MG63 (cell line): ENCODE data around the gene TENT5C. TPM values are rescaled to one million over a fixed set of nuclear protein-coding genes. Genes with fewer than 3 reads are reported as not detected.

ENCODE experiments used
- DNase-seq: peaks from one replicate; pipeline ENCODE4 v3.0.0-alpha.2; 2020
- H3K27me3 ChIP-seq: fragments of 250-450 bp; sonication (Bioruptor Pico); 2 replicates; pipeline ENCODE4 v1.5.1; 2020; ENCODE audit warnings: mild to moderate bottlenecking, moderate library complexity
- H3K36me3 ChIP-seq: fragments of 250-450 bp; sonication (Bioruptor Pico); 2 replicates; pipeline ENCODE4 v1.5.1; 2020; ENCODE audit warnings: mild to moderate bottlenecking, moderate library complexity
- H3K4me3 ChIP-seq: fragments of 250-450 bp; sonication (Bioruptor Pico); 2 replicates; pipeline ENCODE4 v1.5.1; 2020; ENCODE audit warnings: mild to moderate bottlenecking, moderate library complexity
- H3K9me3 ChIP-seq: fragments of 250-450 bp; sonication (Bioruptor Pico); 2 replicates; pipeline ENCODE4 v1.5.1; 2020; ENCODE audit warnings: mild to moderate bottlenecking, moderate library complexity
- total RNA-seq: library from RNA; depleted of rRNA; stranded (reverse); fragments of >200 nt; shearing (Covaris generic); gene quantifications from 2 replicates; pipeline ENCODE4 v1.2.3, GENCODE V29; 2014; ENCODE audit warnings: low replicate concordance; rRNA removed

TENT5C gene
- total RNA-seq, 1 experiment from 2014 or later: 6.2 TPM

DNA sequence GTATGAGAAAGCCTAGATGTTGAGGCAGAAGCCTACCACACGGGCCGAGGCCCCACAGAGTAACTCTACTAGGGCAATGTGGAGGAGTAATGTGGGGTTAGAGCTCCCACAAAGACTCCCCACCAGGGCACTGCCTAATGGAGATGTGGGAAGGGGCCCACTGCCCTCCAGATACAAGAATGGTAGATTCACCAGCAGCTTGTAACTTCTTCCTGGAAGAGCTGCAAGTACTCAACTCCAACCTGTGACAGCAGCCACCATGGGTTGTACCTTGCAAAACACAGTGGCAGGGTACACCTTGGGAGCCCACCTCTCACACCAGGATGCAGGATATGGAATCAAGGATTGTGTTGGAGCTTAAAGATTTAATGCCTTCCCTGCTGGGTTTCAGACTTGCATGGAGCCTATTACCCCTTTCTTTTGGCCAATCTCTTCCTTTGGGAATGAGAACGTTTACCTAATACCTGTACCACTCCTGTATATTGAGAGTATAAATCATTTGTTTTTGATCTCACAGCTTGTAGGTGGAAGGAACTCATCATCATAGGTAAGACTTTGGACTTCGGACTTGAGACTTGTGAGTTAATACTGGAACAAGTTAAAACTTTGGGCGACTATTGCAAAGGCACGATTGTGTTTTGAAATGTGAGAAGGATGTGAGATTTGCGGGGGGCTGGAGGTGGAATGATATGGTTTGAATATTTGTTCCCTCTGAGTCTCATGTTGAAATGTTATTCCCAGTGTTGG is 57.5 kb downstream of the TENT5C start:
- Histone ChIP-seq H3K9me3 (no peaks in the 10 kb centered on the region), H3K4me3 (no peak overlapping the region), H3K27me3 (no peaks in the 10 kb centered on the region), H3K36me3 (no peaks in the 10 kb centered on the region)
- no peak for DNase-seq

GRCh38 chr1:117664314-117664713 is 58.5 kb downstream of the TENT5C start:
- no peaks in the 10 kb centered on the region for H3K36me3 ChIP-seq
- no peaks in the 10 kb centered on the region for H3K9me3 ChIP-seq
- no peak overlapping the region for H3K4me3 ChIP-seq
- no peaks in the 10 kb centered on the region for H3K27me3 ChIP-seq
- no peak for DNase-seq

DNA sequence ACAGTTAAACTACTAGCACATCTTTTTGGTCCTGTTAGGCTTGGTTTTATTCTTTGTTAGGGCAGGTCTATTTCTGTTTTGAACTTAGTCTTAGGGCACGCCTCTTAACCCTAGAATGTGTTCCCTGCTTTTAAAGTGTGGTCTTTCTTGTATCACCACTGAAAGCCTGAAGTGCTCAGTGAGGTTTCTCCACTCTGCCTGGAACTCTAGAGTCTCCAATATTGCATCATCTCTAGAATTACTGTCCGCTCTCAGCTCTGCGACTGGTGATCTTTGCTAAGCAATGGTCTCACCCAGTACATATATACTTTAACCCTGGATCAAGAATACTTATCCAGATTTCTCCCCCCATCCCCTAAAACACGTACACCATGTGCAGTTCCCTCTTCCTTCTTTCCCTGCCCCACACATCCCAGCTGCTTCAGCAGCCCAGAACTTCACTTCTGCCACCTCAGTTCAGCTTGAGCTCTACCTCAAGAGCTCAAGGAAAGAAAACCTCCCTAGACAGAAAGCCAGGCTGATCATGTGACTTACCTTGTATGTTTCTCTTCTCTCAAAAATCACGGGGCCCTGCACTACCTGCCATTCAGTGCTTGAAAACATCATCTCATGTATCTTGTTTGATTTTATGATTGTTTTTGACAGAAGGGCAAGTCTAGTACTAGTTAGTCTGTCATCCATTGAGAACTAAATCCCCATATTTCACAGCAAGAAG is 59.9 kb downstream of the TENT5C start:
- Histone ChIP-seq H3K27me3 (no peaks in the 10 kb centered on the region), H3K36me3 (no peaks in the 10 kb centered on the region), H3K9me3 (no peaks in the 10 kb centered on the region), H3K4me3 (no peak overlapping the region)
- no peak for DNase-seq

GRCh38 chr1:117669572-117669971 is 63.7 kb downstream of the TENT5C start:
- no peak for DNase-seq
- H3K9me3 ChIP-seq: no peaks in the 10 kb centered on the region
- no peak overlapping the region for H3K4me3 ChIP-seq
- H3K27me3 ChIP-seq: no peaks in the 10 kb centered on the region
- H3K36me3 ChIP-seq: no peaks in the 10 kb centered on the region

GRCh38 chr1:117670976-117671780 is 65.3 kb downstream of the TENT5C start:
- Histone ChIP-seq H3K27me3 (no peaks in the 10 kb centered on the region), H3K36me3 (no peaks in the 10 kb centered on the region), H3K9me3 (no peaks in the 10 kb centered on the region), H3K4me3 (no peak overlapping the region)
- no peak for DNase-seq

GRCh38 chr1:117671781-117672501 is 66.1 kb downstream of the TENT5C start:
- Histone ChIP-seq H3K9me3 (no peaks in the 10 kb centered on the region), H3K4me3 (no peak overlapping the region), H3K27me3 (no peaks in the 10 kb centered on the region), H3K36me3 (no peaks in the 10 kb centered on the region)
- no peak for DNase-seq

- no peaks in the 10 kb centered on the region for H3K9me3 ChIP-seq
- H3K4me3 ChIP-seq: no peak overlapping the region
- H3K36me3 ChIP-seq: no peaks in the 10 kb centered on the region
- H3K27me3 ChIP-seq: no peaks in the 10 kb centered on the region
- DNase-seq: no peak
Measured at GRCh38 chr1:117672756-117673155, 66.9 kb downstream of the TENT5C start.

- no peak for DNase-seq
- no peaks in the 10 kb centered on the region for H3K9me3 ChIP-seq
- no peaks in the 10 kb centered on the region for H3K36me3 ChIP-seq
- H3K4me3 ChIP-seq: no peak overlapping the region
- no peaks in the 10 kb centered on the region for H3K27me3 ChIP-seq
Measured at GRCh38 chr1:117673405-117673804, 67.6 kb downstream of the TENT5C start.

DNA sequence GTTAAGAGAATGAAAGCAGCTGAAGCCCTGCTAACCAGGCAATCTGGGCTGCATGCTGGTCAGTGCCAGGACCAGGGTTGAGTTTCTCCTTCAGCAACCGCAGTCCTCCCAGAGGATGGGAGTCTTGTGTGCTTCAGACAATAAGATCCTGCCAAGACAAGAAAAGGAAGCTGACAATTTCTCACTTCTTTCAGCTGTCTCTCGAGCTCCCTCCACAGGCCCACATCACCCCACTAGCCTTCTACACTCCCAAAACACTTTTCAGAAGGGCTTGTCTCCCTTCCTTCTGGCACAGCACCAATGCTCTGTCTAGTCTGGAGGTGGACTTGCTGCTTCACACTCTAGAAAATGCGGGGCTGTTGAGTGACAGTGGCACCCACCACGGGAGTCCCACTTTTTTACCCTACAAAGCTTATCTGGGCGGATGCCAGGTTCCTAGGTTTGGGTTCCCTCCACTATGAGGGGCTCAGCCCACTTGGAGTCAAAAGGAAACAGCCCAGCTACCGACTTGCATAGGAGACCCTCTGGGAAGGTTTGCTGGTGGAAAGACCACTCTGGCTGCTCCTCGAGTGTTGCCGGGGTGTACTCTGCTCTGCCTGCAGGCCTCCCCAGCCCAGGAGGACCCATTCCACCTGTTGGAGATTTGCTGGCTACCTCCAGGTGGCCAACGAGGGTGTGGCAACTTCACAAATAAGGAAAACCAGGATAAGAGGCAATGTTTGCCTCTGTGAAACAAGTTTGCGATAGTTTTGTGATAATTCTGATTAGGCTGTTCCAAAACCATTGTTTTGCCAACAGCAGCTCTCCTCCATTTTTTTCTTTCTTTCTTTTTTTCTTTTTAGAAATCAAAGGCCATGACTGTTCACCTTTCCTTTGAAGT is 68.9 kb downstream of the TENT5C start:
- DNase-seq: peak; percentile 67
- H3K27me3 ChIP-seq: no peaks in the 10 kb centered on the region

DNA sequence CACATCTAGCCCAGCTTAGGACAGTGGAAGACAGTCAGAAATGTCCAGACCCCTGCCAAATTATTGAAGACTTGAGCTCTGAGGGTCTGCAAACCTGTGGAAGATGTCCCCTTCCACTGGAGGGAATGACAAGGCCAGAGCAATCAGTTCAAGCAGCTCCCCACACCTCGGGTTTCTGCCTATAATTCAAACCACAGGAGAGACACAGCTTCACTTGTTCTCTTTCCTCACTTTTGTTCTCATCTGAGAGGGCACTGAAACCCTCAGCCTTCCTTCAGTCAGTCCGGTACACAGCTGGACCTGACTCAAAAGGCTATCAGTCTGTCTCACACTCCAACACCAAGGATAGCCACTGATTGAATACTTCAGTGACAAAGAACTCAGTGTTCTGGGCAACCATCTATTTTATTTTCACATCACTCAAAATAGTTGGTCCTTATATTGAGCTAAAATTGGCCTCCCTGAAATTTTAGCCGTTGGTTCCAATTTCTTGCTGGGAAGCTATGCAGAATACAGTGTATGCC is 70.1 kb downstream of the TENT5C start:
- H3K9me3 ChIP-seq: no peaks in the 10 kb centered on the region
- H3K4me3 ChIP-seq: no peak overlapping the region
- no peaks in the 10 kb centered on the region for H3K36me3 ChIP-seq
- no peaks in the 10 kb centered on the region for H3K27me3 ChIP-seq
- DNase-seq: no peak

More for the DNA sequence above, 68.9 kb downstream of the TENT5C start:
- H3K9me3 ChIP-seq: no peaks in the 10 kb centered on the region
- no peak overlapping the region for H3K4me3 ChIP-seq
- no peaks in the 10 kb centered on the region for H3K36me3 ChIP-seq

DNA sequence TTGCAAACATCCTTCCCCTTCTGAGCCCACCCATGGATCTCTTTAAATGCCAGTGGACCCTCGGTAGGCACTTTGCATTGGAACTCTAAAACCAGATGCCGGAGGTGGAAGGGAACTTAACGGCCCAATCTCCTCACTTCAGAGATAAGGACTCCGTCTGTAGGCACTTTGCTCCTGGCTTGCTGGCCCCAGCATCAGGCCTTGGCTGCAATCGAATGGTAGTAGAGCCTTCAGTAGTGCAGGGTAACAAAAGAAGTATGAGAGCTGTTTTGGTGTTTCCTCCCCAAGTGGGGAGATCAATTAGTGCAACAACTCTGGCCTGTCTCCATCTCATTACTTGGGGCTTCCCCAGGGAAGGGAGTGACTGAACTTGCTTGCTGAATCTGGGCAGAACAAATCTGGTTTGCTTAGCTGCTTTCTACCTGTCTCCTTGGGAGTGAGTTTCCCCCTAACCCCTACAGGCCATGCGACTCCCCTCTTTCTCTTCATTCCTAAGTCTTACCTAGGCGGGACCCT is 70.8 kb downstream of the TENT5C start:
- no peaks in the 10 kb centered on the region for H3K36me3 ChIP-seq
- H3K4me3 ChIP-seq: no peak overlapping the region
- no peaks in the 10 kb centered on the region for H3K27me3 ChIP-seq
- no peaks in the 10 kb centered on the region for H3K9me3 ChIP-seq
- no peak for DNase-seq

Other genes starting within 250 kb of the TENT5C start
- 22.0 and 22.9 TPM in 2 replicates for gene MAN1A2, start 238.6 kb upstream of the TENT5C start, total RNA-seq